Lung (tissue), 12 donors: ENCODE measurements around the gene HPGDS. TPM values are rescaled to one million over a fixed set of nuclear protein-coding genes. Genes with fewer than 3 reads are reported as not detected.
"Not testable (repeated sequence)": the region's sequence is repeated elsewhere in the genome, so short reads cannot be mapped to it uniquely, and the experiment has no call there.

Source experiments
- ATAC-seq: fragments of 200-7000 bp; cut with Tn5 transposase; one replicate; pipeline ENCODE4 v1.9.1; 2020; ENCODE audit warnings: moderate number of reproducible peaks; ENCODE audit not compliant: insufficient read depth, low FRiP score
- DNase-seq, 3 donors: peaks; one replicate each; pipeline ENCODE4 v3.0.0-alpha.2; 2013 to 2017
- H3K27ac ChIP-seq, 2 donors: one replicate each; pipeline ENCODE4 v1.5.1; 2013; ENCODE audit warnings: mild to moderate bottlenecking in 2 of 2, moderate library complexity in 2 of 2, control low read depth in 1 of 2, inconsistent platforms in 1 of 2, low read depth in 1 of 2, low read length in 1 of 2
- H3K27me3 ChIP-seq, 3 donors: one replicate each; pipeline ENCODE4 v1.5.1; 2013; ENCODE audit warnings: low read length in 2 of 3; ENCODE audit not compliant: control insufficient read depth in 3 of 3, insufficient read depth in 3 of 3
- H3K36me3 ChIP-seq, 4 donors: one replicate each; pipeline ENCODE4 v1.5.1; 2013; ENCODE audit warnings: low read length in 4 of 4, mild to moderate bottlenecking in 1 of 4, moderate library complexity in 1 of 4; ENCODE audit not compliant: control insufficient read depth in 4 of 4, insufficient read depth in 4 of 4
- H3K4me1 ChIP-seq, 5 donors: one replicate each; pipeline ENCODE4 v1.5.1; 2013; ENCODE audit warnings: low read length in 5 of 5, mild to moderate bottlenecking in 2 of 5, moderate library complexity in 1 of 5; ENCODE audit not compliant: control insufficient read depth in 5 of 5, insufficient read depth in 5 of 5
- H3K4me3 ChIP-seq: one replicate; pipeline ENCODE4 v1.5.1; 2013; ENCODE audit warnings: mild to moderate bottlenecking, control low read depth, moderate library complexity
- H3K9ac ChIP-seq, 2 donors: one replicate each; pipeline ENCODE4 v1.5.1; 2013; ENCODE audit warnings: low read length in 2 of 2, control low read depth in 1 of 2; ENCODE audit not compliant: insufficient read depth in 1 of 2
- H3K9me3 ChIP-seq, 4 donors: one replicate each; pipeline ENCODE4 v1.5.1; 2013; ENCODE audit warnings: low read length in 3 of 4, mild to moderate bottlenecking in 1 of 4, moderate library complexity in 1 of 4; ENCODE audit not compliant: control insufficient read depth in 4 of 4, insufficient read depth in 3 of 4
- CTCF ChIP-seq: IDR thresholded peaks from 2 replicates; pipeline ENCODE4 v1.5.1; 2012; ENCODE audit warnings: mild to moderate bottlenecking; ENCODE audit errors: control extremely low read depth, extremely low read depth
- WGBS, 2 donors: extraction: QIAGEN DNeasy Blood & Tissue Kit; methylation state at CpG; one replicate each; pipeline ENCODE4 v1.1.7; 2013; 5-methylcytosine and 5-hydroxymethylcytosine counted together
- polyA plus RNA-seq, 2 donors: library from polyadenylated mRNA; stranded (reverse); fragments of 200-250 nt; gene quantifications; one replicate each; pipeline ENCODE4 v1.2.1, GENCODE V29; 2013
- total RNA-seq, 2 donors: library from RNA; depleted of rRNA in 1 of 2; stranded (reverse); fragments of >200 nt in 1 of 2; gene quantifications; one replicate each; pipeline ENCODE4 v1.2.1, GENCODE V29; 2014 to 2021
- donor health status: control.
- donor health status: control.
- donor health status: Bipolar disorder and iron deficiency.
- donor health status: healthy.
- donor health status: DM: yes; HTN: yes; CAD: no.

The HPGDS gene
- total and polyA plus RNA-seq, 4 donors: 0.65 to 7.0 (median 2.3) TPM

- no peak for DNase-seq
- H3K36me3 ChIP-seq: no peaks in the 10 kb centered on the region
- 42 to 47% methylated on average over 5 of the region's 5 CpGs for WGBS, 2 donors
- H3K4me1 ChIP-seq: peaks cover 0 to 3% (median 0%) of the 10 kb centered on the region in 5 donors
- H3K9me3 ChIP-seq: peaks cover 0 to 2% (median 0%) of the 10 kb centered on the region in 4 donors
- no peak overlapping the region for H3K27ac ChIP-seq
- no peak for ATAC-seq
- no peak for TF ChIP-seq CTCF
- H3K4me3 ChIP-seq: no peak overlapping the region
- peak overlapping the region in 1 of 2 donors; percentile 11 for H3K9ac ChIP-seq
- no peaks in the 10 kb centered on the region for H3K27me3 ChIP-seq
Observed at GRCh38 chr4:94332983-94333590, 9.5 kb downstream of the HPGDS start.

GRCh38 chr4:94329933-94330332 lies 12.7 kb downstream of the HPGDS start:
- DNase-seq (no peak), ATAC-seq (no peak)
- Histone ChIP-seq H3K27ac (no peak overlapping the region), H3K27me3 (no peaks in the 10 kb centered on the region), H3K4me3 (no peak overlapping the region), H3K9me3 (peaks cover 0 to 15% (median 5%) of the 10 kb centered on the region in 4 donors), H3K9ac (no peak overlapping the region), H3K4me1 (peaks cover 0 to 3% (median 0%) of the 10 kb centered on the region in 5 donors), H3K36me3 (no peaks in the 10 kb centered on the region)
- TF ChIP-seq CTCF: no peak
- WGBS, 2 donors: 63 to 81% methylated on average over 1 of the region's 1 CpG

GRCh38 chr4:94325835-94326234 lies 16.8 kb downstream of the HPGDS start:
- Histone ChIP-seq H3K27me3 (no peaks in the 10 kb centered on the region), H3K9me3 (peaks cover 0 to 15% (median 5%) of the 10 kb centered on the region in 4 donors), H3K36me3 (no peaks in the 10 kb centered on the region), H3K9ac (no peak overlapping the region), H3K4me1 (peaks cover 0 to 2% (median 0%) of the 10 kb centered on the region in 5 donors), H3K27ac (no peak overlapping the region), H3K4me3 (no peak overlapping the region)
- WGBS, 2 donors: 88 to 94% methylated on average over 1 of the region's 1 CpG
- no peak for ATAC-seq
- DNase-seq: no peak
- TF ChIP-seq CTCF: no peak

- not testable (repeated sequence) for H3K27ac ChIP-seq, H3K9ac ChIP-seq, H3K4me1 ChIP-seq, H3K4me3 ChIP-seq, H3K36me3 ChIP-seq, H3K27me3 ChIP-seq, ATAC-seq, H3K9me3 ChIP-seq, DNase-seq
Observed at GRCh38 chr4:94319927-94320326, 22.7 kb downstream of the HPGDS start.
